ENCODE measurements around the gene ZNF844. TPM values are rescaled to one million over a fixed set of nuclear protein-coding genes. Genes with fewer than 3 reads are reported as not detected.
"Not testable (repeated sequence)": the region's sequence is repeated elsewhere in the genome, so short reads cannot be mapped to it uniquely, and the experiment has no call there.

Gene ZNF844
- total and polyA plus RNA-seq, 4 donors: 3.0 to 25.5 (median 7.2) TPM

- Histone ChIP-seq H3K4me3 (no peak overlapping the region), H3K27me3 (ENCODE audit: control insufficient read depth in 3 of 3, insufficient read depth in 3 of 3, low read length in 2 of 3) (no peaks in the 10 kb centered on the region), H3K27ac (ENCODE audit: low read depth in 1 of 2, low read length in 1 of 2) (no peak overlapping the region), H3K4me1 (ENCODE audit: control insufficient read depth in 5 of 5, insufficient read depth in 5 of 5, low read length in 5 of 5) (no peaks in the 10 kb centered on the region), H3K36me3 (ENCODE audit: control insufficient read depth in 4 of 4, insufficient read depth in 4 of 4, low read length in 4 of 4) (peaks cover 24 to 63% (median 55%) of the 10 kb centered on the region in 4 donors), H3K9me3 (ENCODE audit: control insufficient read depth in 4 of 4, insufficient read depth in 3 of 4, low read length in 3 of 4) (peaks cover 41 to 70% (median 46%) of the 10 kb centered on the region in 4 donors), H3K9ac (ENCODE audit: insufficient read depth in 1 of 2, low read length in 2 of 2) (no peak overlapping the region)
- ATAC-seq (ENCODE audit: insufficient read depth, low FRiP score) (no peak), DNase-seq (peak in 1 of 3 donors; percentile 36)
- no peak for TF ChIP-seq CTCF (IDR thresholded peaks at IDR 0.05; ENCODE audit: control extremely low read depth, extremely low read depth)
- 96 to 97% methylated on average over 3 of the region's 3 CpGs for WGBS, 2 donors
Observed at GRCh38 chr19:12075538-12076139, 11.1 kb downstream of the ZNF844 start.

- peaks cover 23 to 67% (median 55%) of the 10 kb centered on the region in 4 donors for H3K36me3 ChIP-seq (ENCODE audit: control insufficient read depth in 4 of 4, insufficient read depth in 4 of 4, low read length in 4 of 4)
- H3K27me3 ChIP-seq (ENCODE audit: control insufficient read depth in 3 of 3, insufficient read depth in 3 of 3, low read length in 2 of 3); H3K27ac ChIP-seq (ENCODE audit: low read depth in 1 of 2, low read length in 1 of 2); DNase-seq; ATAC-seq (ENCODE audit: insufficient read depth, low FRiP score); H3K9ac ChIP-seq (ENCODE audit: insufficient read depth in 1 of 2, low read length in 2 of 2); H3K4me1 ChIP-seq (ENCODE audit: control insufficient read depth in 5 of 5, insufficient read depth in 5 of 5, low read length in 5 of 5); H3K4me3 ChIP-seq: not testable (repeated sequence)
- WGBS, 2 donors: 96 to 97% methylated on average over 3 of the region's 3 CpGs
- peaks cover 39 to 70% (median 48%) of the 10 kb centered on the region in 4 donors for H3K9me3 ChIP-seq (ENCODE audit: control insufficient read depth in 4 of 4, insufficient read depth in 3 of 4, low read length in 3 of 4)
Observed at GRCh38 chr19:12076331-12076730, 11.8 kb downstream of the ZNF844 start.

GRCh38 chr19:12077375-12077774 lies 12.8 kb downstream of the ZNF844 start:
- no peak for DNase-seq

GRCh38 chr19:12083336-12083735 lies 18.8 kb downstream of the ZNF844 start:
- H3K4me3 ChIP-seq; H3K27ac ChIP-seq (ENCODE audit: low read depth in 1 of 2, low read length in 1 of 2); H3K4me1 ChIP-seq (ENCODE audit: control insufficient read depth in 5 of 5, insufficient read depth in 5 of 5, low read length in 5 of 5); H3K9ac ChIP-seq (ENCODE audit: insufficient read depth in 1 of 2, low read length in 2 of 2); ATAC-seq (ENCODE audit: insufficient read depth, low FRiP score); H3K27me3 ChIP-seq (ENCODE audit: control insufficient read depth in 3 of 3, insufficient read depth in 3 of 3, low read length in 2 of 3); DNase-seq: not testable (repeated sequence)
- Histone ChIP-seq H3K36me3 (ENCODE audit: control insufficient read depth in 4 of 4, insufficient read depth in 4 of 4, low read length in 4 of 4) (peaks cover 0 to 38% (median 15%) of the 10 kb centered on the region in 4 donors), H3K9me3 (ENCODE audit: control insufficient read depth in 4 of 4, insufficient read depth in 3 of 4, low read length in 3 of 4) (peaks cover 4 to 26% (median 17%) of the 10 kb centered on the region in 4 donors)
- 93 to 96% methylated on average over 6 of the region's 6 CpGs for WGBS, 2 donors

More at GRCh38 chr19:12077375-12077774, 12.8 kb downstream of the ZNF844 start:
- Histone ChIP-seq H3K27me3 (ENCODE audit: control insufficient read depth in 3 of 3, insufficient read depth in 3 of 3, low read length in 2 of 3) (no peaks in the 10 kb centered on the region), H3K27ac (ENCODE audit: low read depth in 1 of 2, low read length in 1 of 2) (no peak overlapping the region), H3K9me3 (ENCODE audit: control insufficient read depth in 4 of 4, insufficient read depth in 3 of 4, low read length in 3 of 4) (peaks cover 38 to 67% (median 46%) of the 10 kb centered on the region in 4 donors), H3K36me3 (ENCODE audit: control insufficient read depth in 4 of 4, insufficient read depth in 4 of 4, low read length in 4 of 4) (peaks cover 23 to 71% (median 52%) of the 10 kb centered on the region in 4 donors), H3K4me1 (ENCODE audit: control insufficient read depth in 5 of 5, insufficient read depth in 5 of 5, low read length in 5 of 5) (no peaks in the 10 kb centered on the region), H3K4me3 (no peak overlapping the region), H3K9ac (ENCODE audit: insufficient read depth in 1 of 2, low read length in 2 of 2) (no peak overlapping the region)
- 79 to 82% methylated on average over 3 of the region's 3 CpGs for WGBS, 2 donors
- no peak for ATAC-seq (ENCODE audit: insufficient read depth, low FRiP score)
- no peak for TF ChIP-seq CTCF (IDR thresholded peaks at IDR 0.05; ENCODE audit: control extremely low read depth, extremely low read depth)
